HCT116 (cell line): ENCODE results near the gene BLNK.

Source experiments
- ATF3 ChIP-seq: IDR thresholded peaks from 2 replicates; pipeline ENCODE4 v1.6.1; 2012
- CEBPB ChIP-seq: IDR thresholded peaks from 2 replicates; pipeline ENCODE4 v1.6.1; 2012; ENCODE audit warnings: low read depth
- CTCF ChIP-seq, 3 experiments: fragments of 200-600 bp in 1 of 3; sonication (generic) in 1 of 3; IDR thresholded peaks in 2 of 3; conservative IDR thresholded peaks in 1 of 3; 2 replicates each; pipeline ENCODE4 v1.5.1; 2012 to 2017; ENCODE audit warnings: low read depth in 2 of 3, low read length in 2 of 3, antibody characterized with exemption in 1 of 3, borderline replicate concordance in 1 of 3, control low read depth in 1 of 3, mild to moderate bottlenecking in 1 of 3, mixed read lengths in 1 of 3, mixed run types in 1 of 3, moderate library complexity in 1 of 3; ENCODE audit not compliant: insufficient read depth in 1 of 3
- EGR1 ChIP-seq: IDR thresholded peaks from 2 replicates; pipeline ENCODE4 v1.6.1; 2012; ENCODE audit warnings: low read depth
- EZH2 ChIP-seq: fragments of 200-600 bp; sonication (generic); IDR thresholded peaks from 2 replicates; pipeline ENCODE4 v1.6.1; 2017; ENCODE audit warnings: antibody characterized with exemption, mixed run types
- JUND ChIP-seq: IDR thresholded peaks from 2 replicates; pipeline ENCODE4 v1.6.1; 2012
- POLR2A ChIP-seq: IDR thresholded peaks from 2 replicates; pipeline ENCODE4 v1.7.0; 2011; ENCODE audit warnings: borderline replicate concordance; ENCODE audit not compliant: insufficient read depth, insufficient read length; ENCODE audit errors: extremely low read depth
- POLR2AphosphoS5 ChIP-seq: IDR thresholded peaks from 2 replicates; pipeline ENCODE4 v1.6.1; 2011; ENCODE audit warnings: mild to moderate bottlenecking, low read depth, low read length, moderate library complexity
- RAD21 ChIP-seq: IDR thresholded peaks from 2 replicates; pipeline ENCODE4 v1.6.1; 2012; ENCODE audit warnings: low read depth, mild to moderate bottlenecking
- SP1 ChIP-seq: IDR thresholded peaks from 2 replicates; pipeline ENCODE4 v1.6.1; 2012; ENCODE audit warnings: low read depth
- TCF7L2 ChIP-seq: IDR thresholded peaks from 2 replicates; pipeline ENCODE4 v1.7.0; 2011; ENCODE audit warnings: borderline replicate concordance, inconsistent platforms; ENCODE audit not compliant: insufficient read depth, insufficient read length; ENCODE audit errors: extremely low read depth
- ZFX ChIP-seq: fragments of 450-650 bp; IDR thresholded peaks from 2 replicates; pipeline ENCODE4 v1.6.1; 2017

- TF ChIP-seq TCF7L2 (no peak), RAD21 (no peak), ATF3 (no peak), CTCF (IDR thresholded peaks at IDR 0.05 in 2 of 3, conservative IDR thresholded peaks at IDR 0.05 in 1 of 3; ENCODE audit: borderline replicate concordance in 1 of 3, insufficient read depth in 1 of 3, low read depth in 2 of 3, low read length in 2 of 3) (no peak), POLR2A (no peak), POLR2AphosphoS5 (no peak), EGR1 (no peak), CEBPB (no peak), ZFX (no peak), EZH2 (no peak), JUND (no peak), SP1 (no peak)
These were observed 16.4 kb downstream of the BLNK start for GRCh38 chr10:96254976-96255375.
